HCT116 (cell line): Measurements from ENCODE around the gene ZNF862. TPM values are rescaled to one million over a fixed set of nuclear protein-coding genes. Genes with fewer than 3 reads are reported as not detected.

ENCODE experiments used
- ATAC-seq: fragments of 200-7000 bp; cut with Tn5 transposase; 2 replicates; pipeline ENCODE4 v1.9.1; 2020; ENCODE audit warnings: mild to moderate bottlenecking, moderate library complexity
- BruUV-seq: library from RNA; stranded (reverse); fragments of 400-500 nt; replicated peaks from 2 replicates; lab custom pipeline; 2021; lab: Mats Ljungman, UMichigan
- CTCF ChIA-PET: fragments of 300-600 bp; sonication (Branson Sonifier 250); formaldehyde crosslinking; loops from one replicate; lab custom pipeline; 2021; ENCODE audit warnings: antibody characterized with exemption; lab: Charles Lee
- POLR2A ChIA-PET: fragments of 300-600, 350-600 bp; sonication (Branson Sonifier 250); formaldehyde crosslinking; loops from one replicate; lab custom pipeline; 2021; ENCODE audit warnings: antibody characterized with exemption; lab: Charles Lee
- RAD21 ChIA-PET, 2 experiments: fragments of 300-600 bp; sonication (Branson Sonifier 250); formaldehyde crosslinking; loops; one replicate each; lab custom pipeline; 2023; ENCODE audit warnings: low total read pairs in 2 of 2; ENCODE audit not compliant: uncharacterized antibody in 2 of 2, unreplicated experiment in 2 of 2, low non-redundant PET in 1 of 2; lab: Charles Lee
- DNase-seq: peaks from one replicate; pipeline ENCODE4 v3.0.0-alpha.2; 2010; ENCODE audit warnings: low read depth, low spot score
- H2AFZ ChIP-seq: fragments of 200-600 bp; shearing (Covaris generic), sonication (generic); 2 replicates; pipeline ENCODE4 v1.6.1; 2017; ENCODE audit warnings: low read depth, mixed run types, mixed read lengths, antibody characterized with exemption, low read length; ENCODE audit not compliant: poor library complexity, severe bottlenecking
- H3K27ac ChIP-seq: 2 replicates; pipeline ENCODE4 v1.5.1; 2012; ENCODE audit warnings: low read depth, low read length
- H3K27me3 ChIP-seq: fragments of 200-600 bp; sonication (generic); 2 replicates; pipeline ENCODE4 v1.6.1; 2016; ENCODE audit warnings: mixed run types, low read length, mixed read lengths; ENCODE audit not compliant: insufficient read depth
- H3K36me3 ChIP-seq, 2 experiments: fragments of 200-500 bp in 1 of 2; fragments of 200-600 bp in 1 of 2; sonication (Bioruptor generic) in 1 of 2; sonication (generic) in 1 of 2; 2 replicates each; pipeline versions ENCODE4 v1.5.1 to v1.6.1; 2014 to 2016; ENCODE audit warnings: low read length in 2 of 2, inconsistent platforms in 1 of 2, mixed read lengths in 1 of 2, mixed run types in 1 of 2; ENCODE audit not compliant: insufficient read depth in 2 of 2, control insufficient read depth in 1 of 2
- H3K4me1 ChIP-seq, 2 experiments: fragments of 200-600 bp in 1 of 2; sonication (generic) in 1 of 2; 2 replicates each; pipeline versions ENCODE4 v1.5.1 to v1.6.1; 2012 to 2017; ENCODE audit warnings: low read length in 2 of 2, inconsistent platforms in 1 of 2, mild to moderate bottlenecking in 1 of 2, mixed read lengths in 1 of 2, mixed run types in 1 of 2, moderate library complexity in 1 of 2; ENCODE audit not compliant: insufficient read depth in 2 of 2, control insufficient read depth in 1 of 2
- H3K4me2 ChIP-seq: fragments of 200-600 bp; sonication (generic); 2 replicates; pipeline ENCODE4 v1.6.1; 2017; ENCODE audit warnings: mixed run types, low read length, mixed read lengths
- H3K4me3 ChIP-seq, 2 experiments: fragments of 200-600 bp in 1 of 2; sonication (generic) in 1 of 2; replicated peaks in 1 of 2; 2 replicates each; pipeline ENCODE4 v1.5.1; 2011 to 2016; ENCODE audit warnings: low read length in 2 of 2, control low read depth in 1 of 2, low read depth in 1 of 2, mild to moderate bottlenecking in 1 of 2, mixed read lengths in 1 of 2, mixed run types in 1 of 2
- H3K79me2 ChIP-seq: fragments of 200-600 bp; sonication (generic); 2 replicates; pipeline ENCODE4 v1.6.1; 2017; ENCODE audit warnings: mild to moderate bottlenecking, mixed run types, low read length, moderate library complexity, mixed read lengths; ENCODE audit not compliant: insufficient read depth
- H3K9ac ChIP-seq: fragments of 200-600 bp; sonication (generic); 2 replicates; pipeline ENCODE4 v1.6.1; 2016; ENCODE audit warnings: low read length, mixed read lengths
- H3K9me2 ChIP-seq: fragments of 200-600 bp; sonication (generic), shearing (Covaris generic); 2 replicates; pipeline ENCODE4 v1.6.1; 2017; ENCODE audit warnings: mixed run types, mild to moderate bottlenecking, moderate library complexity; ENCODE audit not compliant: insufficient read depth
- H3K9me3 ChIP-seq, 2 experiments: fragments of 200-500 bp in 1 of 2; fragments of 200-600 bp in 1 of 2; sonication (Bioruptor generic) in 1 of 2; sonication (generic) in 1 of 2; 2 replicates each; pipeline ENCODE4 v1.6.1; 2014 to 2017; ENCODE audit warnings: low read length in 2 of 2, mixed read lengths in 2 of 2, inconsistent platforms in 1 of 2, low read depth in 1 of 2, mild to moderate bottlenecking in 1 of 2, mixed run types in 1 of 2, moderate library complexity in 1 of 2; ENCODE audit not compliant: control insufficient read depth in 1 of 2, insufficient read depth in 1 of 2
- H4K20me1 ChIP-seq: fragments of 200-600 bp; sonication (generic), shearing (Covaris generic); 2 replicates; pipeline ENCODE4 v1.6.1; 2017; ENCODE audit warnings: mixed run types, mild to moderate bottlenecking, moderate library complexity; ENCODE audit not compliant: insufficient read depth
- CBX3 ChIP-seq: IDR thresholded peaks from 2 replicates; pipeline ENCODE4 v1.6.1; 2012; ENCODE audit warnings: low read depth
- EGR1 ChIP-seq: IDR thresholded peaks from 2 replicates; pipeline ENCODE4 v1.6.1; 2012; ENCODE audit warnings: low read depth
- EZH2phosphoT487 ChIP-seq: fragments of 200-600 bp; IDR thresholded peaks from 2 replicates; pipeline ENCODE4 v1.6.1; 2018; ENCODE audit warnings: antibody characterized with exemption, borderline replicate concordance
- JUND ChIP-seq: IDR thresholded peaks from 2 replicates; pipeline ENCODE4 v1.6.1; 2012
- MAX ChIP-seq: IDR thresholded peaks from 2 replicates; pipeline ENCODE4 v1.6.1; 2012
- POLR2A ChIP-seq: IDR thresholded peaks from 2 replicates; pipeline ENCODE4 v1.7.0; 2011; ENCODE audit warnings: borderline replicate concordance; ENCODE audit not compliant: insufficient read depth, insufficient read length; ENCODE audit errors: extremely low read depth
- POLR2AphosphoS5 ChIP-seq: IDR thresholded peaks from 2 replicates; pipeline ENCODE4 v1.6.1; 2011; ENCODE audit warnings: mild to moderate bottlenecking, low read depth, low read length, moderate library complexity
- RAD21 ChIP-seq: IDR thresholded peaks from 2 replicates; pipeline ENCODE4 v1.6.1; 2012; ENCODE audit warnings: low read depth, mild to moderate bottlenecking
- SIN3A ChIP-seq: IDR thresholded peaks from 2 replicates; pipeline ENCODE4 v1.6.1; 2012; ENCODE audit warnings: low read depth
- SP1 ChIP-seq: IDR thresholded peaks from 2 replicates; pipeline ENCODE4 v1.6.1; 2012; ENCODE audit warnings: low read depth
- SRF ChIP-seq: IDR thresholded peaks from 2 replicates; pipeline ENCODE4 v1.6.1; 2012; ENCODE audit warnings: low read depth
- TCF7L2 ChIP-seq: IDR thresholded peaks from 2 replicates; pipeline ENCODE4 v1.7.0; 2011; ENCODE audit warnings: borderline replicate concordance, inconsistent platforms; ENCODE audit not compliant: insufficient read depth, insufficient read length; ENCODE audit errors: extremely low read depth
- YY1 ChIP-seq: IDR thresholded peaks from 2 replicates; pipeline ENCODE4 v1.6.1; 2011; ENCODE audit warnings: low read length, low read depth, moderate library complexity, mild to moderate bottlenecking; ENCODE audit not compliant: insufficient replicate concordance; ENCODE audit errors: extremely low read depth
- ZFX ChIP-seq: fragments of 450-650 bp; IDR thresholded peaks from 2 replicates; pipeline ENCODE4 v1.6.1; 2017
- ZNF274 ChIP-seq: fragments of 200-500 bp; sonication (Bioruptor generic); IDR thresholded peaks from 2 replicates; pipeline ENCODE4 v1.6.1; 2014; ENCODE audit warnings: mild to moderate bottlenecking, low read depth, low read length, inconsistent platforms
- intact Hi-C: fragments of 100-400 bp; cut with micrococcal nuclease; formaldehyde crosslinking; loops from 2 replicates; pipeline ENCODE4 v1.10.0; 2022
- total RNA-seq: library from RNA; stranded (reverse); gene quantifications from one replicate; pipeline ENCODE4 v1.2.1, GENCODE V29; 2021; ENCODE audit not compliant: unreplicated experiment
- TF ChIP-seq, protein P1 (sequence below): IDR thresholded peaks from 2 replicates; pipeline ENCODE4 v1.6.1; 2011; ENCODE audit warnings: mild to moderate bottlenecking, low read length, moderate library complexity; ENCODE audit not compliant: insufficient replicate concordance; ENCODE audit errors: extremely low read depth
- TF ChIP-seq, protein P2 (sequence below), 3 experiments: fragments of 200-600 bp in 1 of 3; sonication (generic) in 1 of 3; IDR thresholded peaks in 2 of 3; conservative IDR thresholded peaks in 1 of 3; 2 replicates each; pipeline ENCODE4 v1.5.1; 2012 to 2017; ENCODE audit warnings: low read depth in 2 of 3, low read length in 2 of 3, antibody characterized with exemption in 1 of 3, borderline replicate concordance in 1 of 3, control low read depth in 1 of 3, mild to moderate bottlenecking in 1 of 3, mixed read lengths in 1 of 3, mixed run types in 1 of 3, moderate library complexity in 1 of 3; ENCODE audit not compliant: insufficient read depth in 1 of 3

ZNF862 gene
- total RNA-seq, 1 experiment from 2014 or later, result 8.5 TPM

- no peaks in the 10 kb centered on the region for H3K9me3 ChIP-seq
- DNase-seq (no peak), ATAC-seq (no peak)
- no peaks in the 10 kb centered on the region for H3K27me3 ChIP-seq
- CTCF ChIA-PET, result no interaction called here
- no peaks in the 10 kb centered on the region for H3K9me2 ChIP-seq
- POLR2A ChIA-PET, result no interaction called here
- RAD21 ChIA-PET, result no interaction called here
- intact Hi-C loops, result no loop called here
- no peaks in the 10 kb centered on the region for H3K4me1 ChIP-seq
- H3K9ac ChIP-seq, result no peak overlapping the region
- H2AFZ ChIP-seq, result no peak overlapping the region
- H3K4me3 ChIP-seq, result no peak overlapping the region
- no peaks in the 10 kb centered on the region for H3K36me3 ChIP-seq
- H3K79me2 ChIP-seq, result no peaks in the 10 kb centered on the region
- TF ChIP-seq, protein P1, sequence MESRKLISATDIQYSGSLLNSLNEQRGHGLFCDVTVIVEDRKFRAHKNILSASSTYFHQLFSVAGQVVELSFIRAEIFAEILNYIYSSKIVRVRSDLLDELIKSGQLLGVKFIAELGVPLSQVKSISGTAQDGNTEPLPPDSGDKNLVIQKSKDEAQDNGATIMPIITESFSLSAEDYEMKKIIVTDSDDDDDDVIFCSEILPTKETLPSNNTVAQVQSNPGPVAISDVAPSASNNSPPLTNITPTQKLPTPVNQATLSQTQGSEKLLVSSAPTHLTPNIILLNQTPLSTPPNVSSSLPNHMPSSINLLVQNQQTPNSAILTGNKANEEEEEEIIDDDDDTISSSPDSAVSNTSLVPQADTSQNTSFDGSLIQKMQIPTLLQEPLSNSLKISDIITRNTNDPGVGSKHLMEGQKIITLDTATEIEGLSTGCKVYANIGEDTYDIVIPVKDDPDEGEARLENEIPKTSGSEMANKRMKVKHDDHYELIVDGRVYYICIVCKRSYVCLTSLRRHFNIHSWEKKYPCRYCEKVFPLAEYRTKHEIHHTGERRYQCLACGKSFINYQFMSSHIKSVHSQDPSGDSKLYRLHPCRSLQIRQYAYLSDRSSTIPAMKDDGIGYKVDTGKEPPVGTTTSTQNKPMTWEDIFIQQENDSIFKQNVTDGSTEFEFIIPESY, result no peak
- TF ChIP-seq SP1 (no peak), CBX3 (no peak), EGR1 (no peak), TCF7L2 (no peak), ZFX (no peak), ZNF274 (no peak), JUND (no peak), YY1 (no peak)
- BruUV-seq, result no TSS peak
- no peak overlapping the region for H3K27ac ChIP-seq
- H3K4me2 ChIP-seq, result no peak overlapping the region
- no peaks in the 10 kb centered on the region for H4K20me1 ChIP-seq
Measured at GRCh38 chr7:149793261-149793660, 44.9 kb upstream of the ZNF862 start.

DNA sequence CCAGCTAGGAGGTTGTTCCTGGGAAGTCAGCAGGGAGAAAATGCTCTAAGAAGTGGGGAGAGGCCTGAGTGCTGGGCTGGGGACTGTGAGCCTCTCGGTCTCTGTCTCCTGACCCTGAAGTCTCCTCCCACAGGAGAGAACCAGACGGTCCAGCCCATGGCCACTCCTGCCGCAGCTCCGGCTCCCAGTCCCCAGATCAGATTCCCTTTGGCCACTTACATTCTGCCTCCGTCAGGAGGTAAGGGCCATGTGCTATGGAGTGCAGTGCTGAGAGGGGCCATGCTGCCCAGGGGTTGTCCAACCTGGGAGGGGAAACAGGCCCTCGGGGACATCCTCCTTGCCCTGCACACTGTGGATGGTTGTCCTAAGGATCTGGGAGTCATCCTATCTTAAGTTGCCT, 43.5 kb upstream of the ZNF862 start:
- H3K9me2 ChIP-seq, result no peaks in the 10 kb centered on the region
- H3K27ac ChIP-seq, result no peak overlapping the region
- H3K4me3 ChIP-seq, result no peak overlapping the region
- no peak for ATAC-seq
- no peak overlapping the region for H3K4me2 ChIP-seq
- CTCF ChIA-PET, result interaction anchor here (2.2 kb wide), 1 partner anchor 12 kb away, joined by 6 read pairs; no protein-coding TSS in a partner anchor
- H3K9ac ChIP-seq, result no peak overlapping the region
- no peaks in the 10 kb centered on the region for H3K9me3 ChIP-seq
- TF ChIP-seq SRF, result no peak
- TF ChIP-seq EGR1, result no peak
- no peak for TF ChIP-seq POLR2A
- TF ChIP-seq SIN3A, result no peak
- no peak for TF ChIP-seq ZFX
- no peak for TF ChIP-seq SP1
- TF ChIP-seq RAD21, result no peak
- no peak for TF ChIP-seq MAX
- TF ChIP-seq POLR2AphosphoS5, result no peak
- TF ChIP-seq ZNF274, result no peak
- TF ChIP-seq EZH2phosphoT487, result no peak
- TF ChIP-seq, protein P2, sequence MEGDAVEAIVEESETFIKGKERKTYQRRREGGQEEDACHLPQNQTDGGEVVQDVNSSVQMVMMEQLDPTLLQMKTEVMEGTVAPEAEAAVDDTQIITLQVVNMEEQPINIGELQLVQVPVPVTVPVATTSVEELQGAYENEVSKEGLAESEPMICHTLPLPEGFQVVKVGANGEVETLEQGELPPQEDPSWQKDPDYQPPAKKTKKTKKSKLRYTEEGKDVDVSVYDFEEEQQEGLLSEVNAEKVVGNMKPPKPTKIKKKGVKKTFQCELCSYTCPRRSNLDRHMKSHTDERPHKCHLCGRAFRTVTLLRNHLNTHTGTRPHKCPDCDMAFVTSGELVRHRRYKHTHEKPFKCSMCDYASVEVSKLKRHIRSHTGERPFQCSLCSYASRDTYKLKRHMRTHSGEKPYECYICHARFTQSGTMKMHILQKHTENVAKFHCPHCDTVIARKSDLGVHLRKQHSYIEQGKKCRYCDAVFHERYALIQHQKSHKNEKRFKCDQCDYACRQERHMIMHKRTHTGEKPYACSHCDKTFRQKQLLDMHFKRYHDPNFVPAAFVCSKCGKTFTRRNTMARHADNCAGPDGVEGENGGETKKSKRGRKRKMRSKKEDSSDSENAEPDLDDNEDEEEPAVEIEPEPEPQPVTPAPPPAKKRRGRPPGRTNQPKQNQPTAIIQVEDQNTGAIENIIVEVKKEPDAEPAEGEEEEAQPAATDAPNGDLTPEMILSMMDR (IDR thresholded peaks at IDR 0.05 in 2 of 3, conservative IDR thresholded peaks at IDR 0.05 in 1 of 3; ENCODE audit: borderline replicate concordance in 1 of 3, insufficient read depth in 1 of 3, low read depth in 2 of 3, low read length in 2 of 3), result no peak
- TF ChIP-seq, all 23 proteins: peak for 0
- H2AFZ ChIP-seq, result no peak overlapping the region
- no peaks in the 10 kb centered on the region for H4K20me1 ChIP-seq
- H3K27me3 ChIP-seq, result no peaks in the 10 kb centered on the region
- DNase-seq, result no peak
- no peaks in the 10 kb centered on the region for H3K36me3 ChIP-seq
- intact Hi-C loops, result no loop called here
- POLR2A ChIA-PET, result no interaction called here
- BruUV-seq, result no TSS peak
- RAD21 ChIA-PET, result no interaction called here
- no peaks in the 10 kb centered on the region for H3K4me1 ChIP-seq
- H3K79me2 ChIP-seq, result no peaks in the 10 kb centered on the region
